Measurements from ENCODE around the gene PPFIA4. TPM values are rescaled to one million over a fixed set of nuclear protein-coding genes. Genes with fewer than 3 reads are reported as not detected.

Gene PPFIA4
- total RNA-seq, 1 experiment from 2014 or later, result 21.1 TPM

- TF ChIP-seq ZNF425 (CRISPR knock-in tag; conservative IDR thresholded peaks at IDR 0.05) (no peak), IRF1 (CRISPR knock-in tag; IDR thresholded peaks at IDR 0.05) (no peak), ERG (CRISPR knock-in tag; IDR thresholded peaks at IDR 0.05) (no peak), TCF7 (CRISPR knock-in tag; IDR thresholded peaks at IDR 0.05; ENCODE audit: low read depth) (no peak), ZNF532 (CRISPR knock-in tag; IDR thresholded peaks at IDR 0.05; ENCODE audit: borderline replicate concordance) (no peak), CDX4 (CRISPR knock-in tag; IDR thresholded peaks at IDR 0.05; ENCODE audit: borderline replicate concordance) (no peak), TP53 (CRISPR knock-in tag; IDR thresholded peaks at IDR 0.05) (no peak), ZBTB43 (CRISPR knock-in tag; IDR thresholded peaks at IDR 0.05) (no peak), PREB (CRISPR knock-in tag; IDR thresholded peaks at IDR 0.05; ENCODE audit: borderline replicate concordance) (no peak), NR3C1 (CRISPR knock-in tag; conservative IDR thresholded peaks at IDR 0.05; ENCODE audit: low read depth) (no peak), NFYB (CRISPR knock-in tag; conservative IDR thresholded peaks at IDR 0.05; ENCODE audit: low read depth) (no peak)
Measured at GRCh38 chr1:203128431-203128715, 102.1 kb downstream of the PPFIA4 start (continued).

Other genes with a start within 250 kb of the PPFIA4 start
- 222 to 226 TPM (median 225 TPM) in 3 replicates for gene KDM5B, start 218.1 kb upstream of the PPFIA4 start, total RNA-seq (2021)
- gene PCAT6, start 215.5 kb upstream of the PPFIA4 start, total RNA-seq (2021), result 11.2 to 13.2 TPM (median 11.7 TPM) in 3 replicates
- gene RABIF, start 137.3 kb upstream of the PPFIA4 start, total RNA-seq (2021), result 5.4 to 6.6 TPM (median 5.6 TPM) in 3 replicates
- 29.6 to 35.5 TPM (median 34.6 TPM) in 3 replicates for gene KLHL12, start 99.3 kb upstream of the PPFIA4 start, total RNA-seq (2021)
- gene ADIPOR1, start 68.2 kb upstream of the PPFIA4 start, total RNA-seq (2021), result 68.7 to 73.2 TPM (median 72.6 TPM) in 3 replicates
- gene CYB5R1, start 59.2 kb upstream of the PPFIA4 start, total RNA-seq (2021), result 15.6 to 18.4 TPM (median 17.6 TPM) in 3 replicates
- gene TMEM183A, start 19.1 kb upstream of the PPFIA4 start, total RNA-seq (2021), result 97.4 to 108 TPM (median 99.8 TPM) in 3 replicates
- gene MYOG, start 59.5 kb downstream of the PPFIA4 start, total RNA-seq (2021), result not detected in 3 replicates
- gene ADORA1, start 101.2 kb downstream of the PPFIA4 start, total RNA-seq (2021), result 1.8 to 2.7 TPM (median 2.6 TPM) in 3 replicates
- not detected in 3 replicates for gene MYBPH, start 149.3 kb downstream of the PPFIA4 start, total RNA-seq (2021)
- 0.24 to 0.41 TPM (median 0.27 TPM) in 3 replicates for gene CHI3L1, start 160.2 kb downstream of the PPFIA4 start, total RNA-seq (2021)
- gene CHIT1, start 203.2 kb downstream of the PPFIA4 start, total RNA-seq (2021), result 0.15 to 0.39 TPM (median 0.21 TPM) in 3 replicates